CD4-positive, alpha-beta T cell (primary cell): ENCODE data around the gene TPCN1. TPM values are rescaled to one million over a fixed set of nuclear protein-coding genes. Genes with fewer than 3 reads are reported as not detected.

Experiments used
- ATAC-seq: fragments of 200-7000 bp; cut with Tn5 transposase; one replicate; pipeline ENCODE4 v1.10.0; 2022; ENCODE audit warnings: mild to moderate bottlenecking; ENCODE audit not compliant: poor library complexity
- CTCF ChIA-PET: fragments of 350-600 bp; sonication (Branson Sonifier 250); formaldehyde crosslinking; loops from one replicate; lab custom pipeline; 2021; ENCODE audit warnings: antibody characterized with exemption, inconsistent platforms; lab: Charles Lee
- POLR2A ChIA-PET: fragments of 350-600 bp; sonication (Branson Sonifier 250); formaldehyde crosslinking; loops from one replicate; lab custom pipeline; 2021; ENCODE audit warnings: antibody characterized with exemption, inconsistent platforms; lab: Charles Lee
- DNase-seq, 14 experiments: peaks; one replicate each; pipeline ENCODE4 v3.0.0-alpha.2; 2013 to 2020; ENCODE audit warnings: mixed read lengths in 2 of 14
- H3K27ac ChIP-seq, 2 donors: one replicate each; pipeline versions ENCODE4 v1.5.1 to v1.7.0; 2013; ENCODE audit warnings: low read length in 2 of 2, low read depth in 1 of 2, mild to moderate bottlenecking in 1 of 2
- H3K27me3 ChIP-seq, 2 experiments: 1 replicate in 1 of 2; 2 replicates in 1 of 2; pipeline versions ENCODE4 v1.6.1 to v1.7.0; 2013; ENCODE audit warnings: low read length in 2 of 2, control low read depth in 1 of 2, mild to moderate bottlenecking in 1 of 2, moderate library complexity in 1 of 2; ENCODE audit not compliant: insufficient read depth in 2 of 2, control insufficient read depth in 1 of 2
- H3K36me3 ChIP-seq: one replicate; pipeline ENCODE4 v1.6.1; 2013; ENCODE audit warnings: low read length, control low read depth; ENCODE audit not compliant: insufficient read depth
- H3K4me1 ChIP-seq: one replicate; pipeline ENCODE4 v1.6.1; 2013; ENCODE audit warnings: low read length, control low read depth; ENCODE audit not compliant: insufficient read depth
- H3K4me3 ChIP-seq: one replicate; pipeline ENCODE4 v1.5.1; 2013; ENCODE audit warnings: mild to moderate bottlenecking, low read length, moderate library complexity
- H3K9me3 ChIP-seq, 2 experiments: 1 replicate in 1 of 2; 2 replicates in 1 of 2; pipeline versions ENCODE4 v1.6.1 to v1.7.0; 2013; ENCODE audit warnings: low read length in 2 of 2, mild to moderate bottlenecking in 2 of 2, control low read depth in 1 of 2, moderate library complexity in 1 of 2; ENCODE audit not compliant: control insufficient read depth in 1 of 2, insufficient read depth in 1 of 2
- H3K27ac Mint-ChIP-seq: one replicate; pipeline ENCODE4 v1.8.0; 2020; ENCODE audit warnings: mixed read lengths
- H3K27me3 Mint-ChIP-seq: one replicate; pipeline ENCODE4 v1.8.0; 2021; ENCODE audit warnings: mixed read lengths
- H3K36me3 Mint-ChIP-seq: one replicate; pipeline ENCODE4 v1.8.0; 2021; ENCODE audit warnings: low read depth, mixed read lengths
- H3K4me1 Mint-ChIP-seq: one replicate; pipeline ENCODE4 v1.8.0; 2021; ENCODE audit warnings: low read depth, mixed read lengths
- H3K4me3 Mint-ChIP-seq: one replicate; pipeline ENCODE4 v1.8.0; 2020; ENCODE audit warnings: mild to moderate bottlenecking, mixed read lengths
- H3K9me3 Mint-ChIP-seq: one replicate; pipeline ENCODE4 v1.8.0; 2020; ENCODE audit warnings: mixed read lengths
- CTCF ChIP-seq: fragments of 200-600 bp; IDR thresholded peaks from one replicate; pipeline ENCODE4 v1.8.0; 2022; ENCODE audit warnings: antibody characterized with exemption, mild to moderate bottlenecking
- intact Hi-C, 2 experiments: fragments of 100-400 bp; cut with DNase I in 1 of 2; cut with micrococcal nuclease in 1 of 2; formaldehyde crosslinking; loops; one replicate each; pipeline versions ENCODE4 v1.15.1 to v1.9.0; 2023 to 2025; cut with DNase I, micrococcal nuclease
- total RNA-seq, 174 experiments: library from RNA in 2 of 174; stranded (reverse) in 2 of 174; gene quantifications; one replicate each; pipeline ENCODE4 v1.2.3 and lab custom pipeline; 2021 to 2026

TPCN1 gene
- total RNA-seq, 2 experiments from 2014 or later: 52.4 to 59.7 TPM

- ATAC-seq (no peak), DNase-seq (no peak)
- Histone ChIP-seq H3K4me3 (no peak overlapping the region), H3K36me3 (peaks cover 93% of the 10 kb centered on the region), H3K9me3 (no peaks in the 10 kb centered on the region), H3K27ac (no peak overlapping the region), H3K4me1 (no peaks in the 10 kb centered on the region), H3K27me3 (no peaks in the 10 kb centered on the region)
- ChIA-PET CTCF (no interaction called here), POLR2A (no interaction called here)
- no peak for TF ChIP-seq CTCF
- no peaks in the 10 kb centered on the region for H3K27me3 Mint-ChIP-seq
- H3K9me3 Mint-ChIP-seq: no peaks in the 10 kb centered on the region
- H3K36me3 Mint-ChIP-seq: peaks cover 93% of the 10 kb centered on the region
- peaks cover 5% of the 10 kb centered on the region for H3K4me1 Mint-ChIP-seq
- peak overlapping the region; percentile 8 for H3K27ac Mint-ChIP-seq
- no peak overlapping the region for H3K4me3 Mint-ChIP-seq
- intact Hi-C loops: no loop called here
Measured at GRCh38 chr12:113318046-113318656, 96.9 kb downstream of the TPCN1 start.

- no peak overlapping the region for H3K4me3 Mint-ChIP-seq
- no peaks in the 10 kb centered on the region for H3K27me3 Mint-ChIP-seq
- peak overlapping the region; percentile 8 for H3K27ac Mint-ChIP-seq
- H3K4me1 ChIP-seq: no peaks in the 10 kb centered on the region
- no peaks in the 10 kb centered on the region for H3K27me3 ChIP-seq
- peaks cover 9% of the 10 kb centered on the region for H3K4me1 Mint-ChIP-seq
- H3K9me3 ChIP-seq: no peaks in the 10 kb centered on the region
- ATAC-seq (no peak), DNase-seq (no peak)
- H3K9me3 Mint-ChIP-seq: no peaks in the 10 kb centered on the region
- H3K4me3 ChIP-seq: no peak overlapping the region
- H3K27ac ChIP-seq: no peak overlapping the region
- POLR2A ChIA-PET: no interaction called here
- intact Hi-C loops: no loop called here
- CTCF ChIA-PET: no interaction called here
- no peak for TF ChIP-seq CTCF
- H3K36me3 Mint-ChIP-seq: peaks cover 92% of the 10 kb centered on the region
- peaks cover 92% of the 10 kb centered on the region for H3K36me3 ChIP-seq
Measured at GRCh38 chr12:113318900-113319628, 97.8 kb downstream of the TPCN1 start.

- Mint-ChIP-seq H3K27me3 (no peaks in the 10 kb centered on the region), H3K4me1 (peaks cover 14% of the 10 kb centered on the region), H3K27ac (no peak overlapping the region), H3K4me3 (no peak overlapping the region), H3K9me3 (no peaks in the 10 kb centered on the region), H3K36me3 (peaks cover 87% of the 10 kb centered on the region)
- H3K9me3 ChIP-seq: no peaks in the 10 kb centered on the region
- intact Hi-C loops: no loop called here
- no peaks in the 10 kb centered on the region for H3K4me1 ChIP-seq
- ATAC-seq (no peak), DNase-seq (no peak)
- no peak for TF ChIP-seq CTCF
- H3K4me3 ChIP-seq: no peak overlapping the region
- H3K36me3 ChIP-seq: peaks cover 84% of the 10 kb centered on the region
- H3K27me3 ChIP-seq: no peaks in the 10 kb centered on the region
- POLR2A ChIA-PET: no interaction called here
- CTCF ChIA-PET: no interaction called here
- no peak overlapping the region for H3K27ac ChIP-seq
Measured at GRCh38 chr12:113320401-113320800, 99.1 kb downstream of the TPCN1 start.
